Tibial artery (tissue), 4 donors: Measurements from ENCODE around the gene TTC36.
"Not testable (repeated sequence)": the region's sequence is repeated elsewhere in the genome, so short reads cannot be mapped to it uniquely, and the experiment has no call there.

Experiments
- DNase-seq, 2 donors: peaks; one replicate each; pipeline ENCODE4 v3.0.0-alpha.2; 2019
- H3K27ac ChIP-seq, 2 donors: fragments of 200-600 bp; sonication (generic) in 1 of 2; 1 replicate in 1 of 2; 2 replicates in 1 of 2; pipeline ENCODE4 v1.5.1; 2018 to 2019; ENCODE audit warnings: mild to moderate bottlenecking in 1 of 2
- H3K27me3 ChIP-seq, 2 donors: fragments of 200-600 bp; sonication (generic) in 1 of 2; one replicate each; pipeline versions ENCODE4 v1.5.1 to v1.6.0; 2016 to 2019
- H3K36me3 ChIP-seq, 3 donors: fragments of 200-600 bp; sonication (generic) in 2 of 3; one replicate each; pipeline ENCODE4 v1.5.1; 2016 to 2019; ENCODE audit warnings: mild to moderate bottlenecking in 2 of 3
- H3K4me1 ChIP-seq, 4 donors: fragments of 200-600 bp; sonication (generic) in 2 of 4; 1 replicate in 3 of 4; 2 replicates in 1 of 4; pipeline ENCODE4 v1.5.1; 2016 to 2019
- H3K4me3 ChIP-seq, 2 donors: fragments of 200-600 bp; sonication (generic) in 1 of 2; 1 replicate in 1 of 2; 2 replicates in 1 of 2; pipeline ENCODE4 v1.5.1; 2018 to 2019; ENCODE audit warnings: mild to moderate bottlenecking in 2 of 2
- H3K9me3 ChIP-seq, 3 donors: fragments of 200-600 bp; sonication (generic) in 1 of 3; one replicate each; pipeline ENCODE4 v1.5.1; 2016 to 2019
- intact Hi-C: fragments of 100-400 bp; cut with DNase I; formaldehyde crosslinking; loops from one replicate; pipeline ENCODE4 v1.15.0; 2023; ENCODE audit warnings: low total_unique reads
- TF ChIP-seq, protein P1 (sequence below), 2 experiments: fragments of 200-600 bp in 1 of 2; fragments of 450-650 bp in 1 of 2; IDR thresholded peaks; one replicate each; pipeline ENCODE4 v1.5.1; 2017 to 2019; ENCODE audit warnings: antibody characterized with exemption in 2 of 2, mild to moderate bottlenecking in 1 of 2, moderate library complexity in 1 of 2

The TTC36 gene, protein sequence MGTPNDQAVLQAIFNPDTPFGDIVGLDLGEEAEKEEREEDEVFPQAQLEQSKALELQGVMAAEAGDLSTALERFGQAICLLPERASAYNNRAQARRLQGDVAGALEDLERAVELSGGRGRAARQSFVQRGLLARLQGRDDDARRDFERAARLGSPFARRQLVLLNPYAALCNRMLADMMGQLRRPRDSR

DNA sequence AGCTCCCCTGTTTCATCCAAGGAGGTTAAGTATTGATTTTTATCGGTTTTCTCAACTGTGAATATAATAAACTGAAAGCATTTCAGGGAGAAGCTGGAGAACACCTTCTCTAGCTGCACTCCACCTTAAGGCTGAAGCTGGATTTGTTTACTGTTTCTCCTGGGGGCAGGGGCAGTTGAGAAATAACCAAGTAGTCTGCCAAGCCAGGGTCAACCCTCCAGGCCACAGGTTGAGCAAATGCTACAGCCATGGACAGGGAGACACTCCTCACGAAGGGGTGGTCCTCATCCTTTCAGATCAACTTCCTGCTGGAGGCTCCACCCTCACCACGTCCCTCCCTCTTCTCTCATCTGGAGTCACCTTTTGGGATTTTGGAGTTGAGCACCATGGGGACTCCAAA lies at the start of gene TTC36:
Gene TTC36, plus strand, starts transcription at position 366 of the 400 bp plus-strand sequence. Its CDS starts 21 bp downstream, at position 387.
- no peak within 1 kb of the TSS for H3K27ac ChIP-seq
- no peaks in the 10 kb centered on the region for H3K9me3 ChIP-seq
- H3K4me3 ChIP-seq = no peak within 1 kb of the TSS
- intact Hi-C loops = no loop called here
- no peaks in the 10 kb centered on the region for H3K27me3 ChIP-seq
- DNase-seq = no peak
- TF ChIP-seq, protein P1, sequence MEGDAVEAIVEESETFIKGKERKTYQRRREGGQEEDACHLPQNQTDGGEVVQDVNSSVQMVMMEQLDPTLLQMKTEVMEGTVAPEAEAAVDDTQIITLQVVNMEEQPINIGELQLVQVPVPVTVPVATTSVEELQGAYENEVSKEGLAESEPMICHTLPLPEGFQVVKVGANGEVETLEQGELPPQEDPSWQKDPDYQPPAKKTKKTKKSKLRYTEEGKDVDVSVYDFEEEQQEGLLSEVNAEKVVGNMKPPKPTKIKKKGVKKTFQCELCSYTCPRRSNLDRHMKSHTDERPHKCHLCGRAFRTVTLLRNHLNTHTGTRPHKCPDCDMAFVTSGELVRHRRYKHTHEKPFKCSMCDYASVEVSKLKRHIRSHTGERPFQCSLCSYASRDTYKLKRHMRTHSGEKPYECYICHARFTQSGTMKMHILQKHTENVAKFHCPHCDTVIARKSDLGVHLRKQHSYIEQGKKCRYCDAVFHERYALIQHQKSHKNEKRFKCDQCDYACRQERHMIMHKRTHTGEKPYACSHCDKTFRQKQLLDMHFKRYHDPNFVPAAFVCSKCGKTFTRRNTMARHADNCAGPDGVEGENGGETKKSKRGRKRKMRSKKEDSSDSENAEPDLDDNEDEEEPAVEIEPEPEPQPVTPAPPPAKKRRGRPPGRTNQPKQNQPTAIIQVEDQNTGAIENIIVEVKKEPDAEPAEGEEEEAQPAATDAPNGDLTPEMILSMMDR (IDR thresholded peaks at IDR 0.05) = no peak
- peaks cover 0 to 38% (median 15%) of the 10 kb centered on the region in 4 donors for H3K4me1 ChIP-seq
- peaks cover 17 to 33% (median 33%) of the 10 kb centered on the region in 3 donors for H3K36me3 ChIP-seq

DNA sequence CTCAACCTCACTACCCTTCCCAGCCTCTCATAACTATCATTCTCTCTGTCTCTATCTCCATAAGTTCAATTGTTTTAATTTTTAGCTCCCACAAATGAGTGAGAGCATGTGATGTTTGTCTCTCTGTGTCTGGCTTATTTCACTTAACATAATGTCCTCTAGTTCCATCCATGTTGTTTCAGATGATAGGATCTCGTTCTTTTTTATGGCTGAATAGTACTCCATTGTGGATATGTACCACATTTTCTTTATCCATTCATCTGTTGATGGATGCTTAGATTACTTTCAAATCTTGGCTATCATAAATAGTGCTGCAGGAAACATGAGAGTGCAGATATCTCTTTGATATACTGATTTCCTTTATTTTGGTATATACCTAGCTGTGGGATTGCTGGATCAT lies 46.0 kb upstream of the TTC36 start:
- H3K4me3 ChIP-seq, H3K4me1 ChIP-seq, H3K27ac ChIP-seq, DNase-seq, H3K9me3 ChIP-seq, H3K27me3 ChIP-seq, intact Hi-C loops: not testable (repeated sequence)
- H3K36me3 ChIP-seq = peaks cover 80 to 99% (median 87%) of the 10 kb centered on the region in 3 donors

DNA sequence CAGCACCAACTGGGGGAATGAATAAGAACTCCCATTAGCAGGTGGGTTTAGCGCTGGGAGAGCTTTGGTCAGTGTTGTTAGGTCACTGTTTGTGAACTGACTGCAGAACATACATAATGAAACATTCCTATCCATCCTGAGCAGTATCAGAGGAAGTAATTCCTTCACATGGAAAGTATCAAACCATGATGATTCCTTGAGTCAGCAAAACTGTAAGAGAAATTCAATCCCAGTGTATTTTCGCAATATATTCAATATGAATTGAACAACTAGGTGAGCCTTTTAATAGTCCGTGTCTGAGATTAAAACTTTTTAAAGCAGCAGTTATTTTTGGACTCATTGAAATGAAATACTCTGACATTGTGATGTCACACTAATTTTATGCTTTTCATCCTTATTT lies 42.9 kb upstream of the TTC36 start:
- Histone ChIP-seq H3K27me3 (no peaks in the 10 kb centered on the region), H3K4me3 (no peak overlapping the region), H3K9me3 (no peaks in the 10 kb centered on the region), H3K27ac (no peak overlapping the region), H3K36me3 (peaks cover 72 to 94% (median 74%) of the 10 kb centered on the region in 3 donors), H3K4me1 (no peaks in the 10 kb centered on the region)
- intact Hi-C loops = no loop called here
- DNase-seq = no peak
- TF ChIP-seq, protein P1 (IDR thresholded peaks at IDR 0.05) = no peak

DNA sequence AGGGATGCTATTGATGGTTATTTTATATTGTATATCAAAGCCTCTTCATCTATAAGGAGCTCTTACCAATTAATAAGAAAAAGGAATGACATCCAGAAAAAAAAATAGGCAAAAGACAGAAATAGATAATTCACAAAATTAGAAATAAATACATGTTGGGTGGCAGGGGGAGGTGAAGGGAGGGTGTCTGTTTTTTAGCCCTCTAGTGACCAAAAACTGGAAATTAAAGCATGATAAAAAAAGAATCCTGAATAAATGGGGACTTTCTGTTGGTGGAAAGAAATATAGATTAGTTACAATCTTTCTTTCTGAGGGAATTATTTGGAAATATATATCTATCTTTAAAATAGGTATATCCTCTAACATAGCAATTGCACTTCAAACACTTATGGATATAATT lies 42.0 kb upstream of the TTC36 start:
- no peak for DNase-seq
- Histone ChIP-seq H3K27me3 (no peaks in the 10 kb centered on the region), H3K4me1 (no peaks in the 10 kb centered on the region), H3K36me3 (peaks cover 73 to 94% (median 79%) of the 10 kb centered on the region in 3 donors), H3K4me3 (no peak overlapping the region), H3K27ac (no peak overlapping the region), H3K9me3 (no peaks in the 10 kb centered on the region)
- TF ChIP-seq, protein P1 (IDR thresholded peaks at IDR 0.05) = no peak
- intact Hi-C loops = loop anchor here (5.0 kb wide), 1 partner anchor 83 kb away; the partner anchor contains the start of gene ATP5MG

DNA sequence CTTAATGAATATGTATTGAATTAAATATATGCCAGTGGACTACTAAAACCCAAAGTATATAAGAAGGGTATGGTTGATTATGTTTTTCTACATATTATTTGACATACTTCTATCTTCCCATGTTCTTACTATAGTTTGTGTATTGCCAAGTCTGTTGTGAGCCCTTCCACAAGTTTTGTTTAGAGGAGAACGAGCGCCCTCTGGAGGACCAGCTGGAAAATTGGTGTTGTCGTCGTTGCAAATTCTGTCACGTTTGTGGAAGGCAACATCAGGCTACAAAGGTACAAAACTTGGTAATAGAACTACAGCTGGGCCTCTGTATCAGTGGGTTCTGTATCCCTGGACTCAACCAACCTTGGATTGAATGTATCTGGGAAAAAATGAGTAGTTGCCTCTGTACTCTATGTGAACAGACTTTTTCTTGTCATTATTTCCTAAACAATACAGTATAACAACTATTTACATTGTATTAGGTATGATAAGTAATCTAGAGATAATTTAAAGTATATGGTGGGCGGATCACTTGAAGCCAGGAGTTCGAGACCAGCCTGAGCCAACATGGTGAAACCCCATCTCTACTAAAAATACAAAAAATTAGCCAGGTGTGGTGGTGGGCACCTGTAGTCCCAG lies 38.7 kb upstream of the TTC36 start:
- no peak overlapping the region for H3K4me3 ChIP-seq
- intact Hi-C loops = loop anchor here (5.0 kb wide), 1 partner anchor 86 kb away; the partner anchor contains the start of gene ATP5MG

DNA sequence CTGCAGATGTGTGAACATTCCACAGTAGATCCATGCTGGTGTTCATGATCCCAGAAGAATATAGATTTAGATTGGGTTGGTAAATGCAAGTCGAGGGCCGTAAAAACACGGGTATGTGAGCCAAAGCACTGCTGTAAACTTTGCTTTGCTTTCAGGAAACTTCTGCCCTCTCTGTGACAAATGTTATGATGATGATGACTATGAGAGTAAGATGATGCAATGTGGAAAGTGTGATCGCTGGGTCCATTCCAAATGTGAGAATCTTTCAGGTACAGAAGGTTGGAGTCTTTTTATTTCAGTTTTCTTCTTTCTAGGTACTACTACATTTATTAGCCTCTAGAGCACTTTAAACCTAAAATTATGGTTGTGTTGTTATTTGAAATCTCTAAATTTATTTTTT lies 36.2 kb upstream of the TTC36 start:
- intact Hi-C loops = no loop called here
- Histone ChIP-seq H3K27me3 (no peaks in the 10 kb centered on the region), H3K36me3 (peaks cover 72 to 94% (median 79%) of the 10 kb centered on the region in 3 donors), H3K9me3 (no peaks in the 10 kb centered on the region), H3K4me3 (no peak overlapping the region), H3K27ac (no peak overlapping the region), H3K4me1 (no peaks in the 10 kb centered on the region)
- TF ChIP-seq, protein P1 (IDR thresholded peaks at IDR 0.05) = no peak
- DNase-seq = no peak

More for the DNA sequence above, 38.7 kb upstream of the TTC36 start:
- Histone ChIP-seq H3K9me3 (no peaks in the 10 kb centered on the region), H3K36me3 (peaks cover 68 to 94% (median 77%) of the 10 kb centered on the region in 3 donors), H3K4me1 (no peaks in the 10 kb centered on the region), H3K27me3 (no peaks in the 10 kb centered on the region), H3K27ac (no peak overlapping the region)
- TF ChIP-seq, protein P1 (IDR thresholded peaks at IDR 0.05) = peak; percentile 73 to 76
- peak in 1 of 2 donors; percentile 73 for DNase-seq
